Measurements from ENCODE around the gene RAMACL. TPM values are rescaled to one million over a fixed set of nuclear protein-coding genes. Genes with fewer than 3 reads are reported as not detected.

RAMACL gene
- total RNA-seq, 1 donor from 2014 or later, result 6.6 TPM

DNA sequence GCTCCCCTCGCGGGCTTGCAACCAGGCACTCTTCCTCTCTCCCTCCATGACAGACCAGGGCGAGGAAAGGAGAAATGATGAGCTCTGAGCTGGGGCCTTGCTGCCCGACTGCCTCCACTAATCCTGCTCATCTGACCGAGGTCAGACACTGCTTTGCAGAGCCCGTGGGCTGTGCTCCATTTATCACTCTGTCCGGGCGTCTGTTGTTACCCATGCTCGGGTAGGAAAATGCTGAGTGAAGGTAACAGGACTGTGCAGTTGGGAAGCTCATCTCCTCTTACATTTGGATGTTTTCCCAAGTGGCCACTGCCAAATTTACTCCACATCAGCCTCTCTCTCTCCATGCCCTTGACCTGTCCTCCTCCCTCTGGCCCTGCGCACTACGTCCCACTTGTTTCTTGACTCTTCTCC lies 26.0 kb upstream of the RAMACL start:
- TF ChIP-seq, protein P1, sequence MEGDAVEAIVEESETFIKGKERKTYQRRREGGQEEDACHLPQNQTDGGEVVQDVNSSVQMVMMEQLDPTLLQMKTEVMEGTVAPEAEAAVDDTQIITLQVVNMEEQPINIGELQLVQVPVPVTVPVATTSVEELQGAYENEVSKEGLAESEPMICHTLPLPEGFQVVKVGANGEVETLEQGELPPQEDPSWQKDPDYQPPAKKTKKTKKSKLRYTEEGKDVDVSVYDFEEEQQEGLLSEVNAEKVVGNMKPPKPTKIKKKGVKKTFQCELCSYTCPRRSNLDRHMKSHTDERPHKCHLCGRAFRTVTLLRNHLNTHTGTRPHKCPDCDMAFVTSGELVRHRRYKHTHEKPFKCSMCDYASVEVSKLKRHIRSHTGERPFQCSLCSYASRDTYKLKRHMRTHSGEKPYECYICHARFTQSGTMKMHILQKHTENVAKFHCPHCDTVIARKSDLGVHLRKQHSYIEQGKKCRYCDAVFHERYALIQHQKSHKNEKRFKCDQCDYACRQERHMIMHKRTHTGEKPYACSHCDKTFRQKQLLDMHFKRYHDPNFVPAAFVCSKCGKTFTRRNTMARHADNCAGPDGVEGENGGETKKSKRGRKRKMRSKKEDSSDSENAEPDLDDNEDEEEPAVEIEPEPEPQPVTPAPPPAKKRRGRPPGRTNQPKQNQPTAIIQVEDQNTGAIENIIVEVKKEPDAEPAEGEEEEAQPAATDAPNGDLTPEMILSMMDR (IDR thresholded peaks at IDR 0.05), result no peak
- Histone ChIP-seq H3K36me3 (peaks cover 2% of the 10 kb centered on the region), H3K4me3 (no peak overlapping the region), H3K9me3 (no peaks in the 10 kb centered on the region), H3K27me3 (ENCODE audit: low read depth) (no peaks in the 10 kb centered on the region), H3K27ac (peak overlapping the region; percentile 14), H3K4me1 (peaks cover 63% of the 10 kb centered on the region)
- intact Hi-C loops (cut with DNase I), result no loop called here
- DNase-seq (no peak), ATAC-seq (no peak)

- H3K4me3 ChIP-seq, result no peak overlapping the region
- H3K36me3 ChIP-seq, result no peaks in the 10 kb centered on the region
- H3K4me1 ChIP-seq, result peaks cover 57% of the 10 kb centered on the region
- ATAC-seq, result no peak
- H3K9me3 ChIP-seq, result no peaks in the 10 kb centered on the region
- DNase-seq, result no peak
- no peaks in the 10 kb centered on the region for H3K27me3 ChIP-seq (ENCODE audit: low read depth)
- TF ChIP-seq, protein P1 (IDR thresholded peaks at IDR 0.05), result no peak
- intact Hi-C loops (cut with DNase I), result no loop called here
- H3K27ac ChIP-seq, result no peak overlapping the region
These were observed 25.2 kb upstream of the RAMACL start for GRCh38 chr6:166611631-166612030.

GRCh38 chr6:166610069-166610468 lies 23.6 kb upstream of the RAMACL start:
- ATAC-seq, result no peak
- Histone ChIP-seq H3K9me3 (no peaks in the 10 kb centered on the region), H3K36me3 (no peaks in the 10 kb centered on the region), H3K4me3 (no peak overlapping the region), H3K27me3 (ENCODE audit: low read depth) (no peaks in the 10 kb centered on the region), H3K4me1 (peaks cover 43% of the 10 kb centered on the region), H3K27ac (no peak overlapping the region)
- no peak for DNase-seq
- intact Hi-C loops (cut with DNase I), result no loop called here
- TF ChIP-seq, protein P1 (IDR thresholded peaks at IDR 0.05), result no peak

DNA sequence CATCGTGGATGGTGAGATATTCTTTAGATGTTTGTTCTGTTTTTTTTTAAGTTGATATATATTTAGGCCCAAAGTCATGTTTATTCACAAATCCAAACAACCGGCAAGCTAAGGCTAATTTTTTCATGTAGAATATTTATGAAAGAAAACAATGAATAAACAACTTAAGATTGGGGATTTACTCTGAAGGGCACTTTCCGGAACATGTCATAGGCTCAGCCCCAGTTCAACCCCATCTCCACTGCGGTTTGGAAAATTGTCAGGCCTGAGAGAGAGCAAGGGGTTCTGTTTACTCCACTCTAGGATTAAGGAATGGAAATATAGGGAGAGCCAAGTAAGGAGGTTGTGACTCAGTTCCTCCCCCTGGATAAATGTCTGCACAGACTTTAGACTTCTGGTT lies 22.3 kb upstream of the RAMACL start:
- intact Hi-C loops (cut with DNase I), result no loop called here
- Histone ChIP-seq H3K27ac (no peak overlapping the region), H3K4me1 (peaks cover 31% of the 10 kb centered on the region), H3K36me3 (no peaks in the 10 kb centered on the region), H3K4me3 (no peak overlapping the region), H3K9me3 (no peaks in the 10 kb centered on the region), H3K27me3 (ENCODE audit: low read depth) (no peaks in the 10 kb centered on the region)
- DNase-seq, result no peak
- no peak for ATAC-seq
- TF ChIP-seq, protein P1 (IDR thresholded peaks at IDR 0.05), result no peak

DNA sequence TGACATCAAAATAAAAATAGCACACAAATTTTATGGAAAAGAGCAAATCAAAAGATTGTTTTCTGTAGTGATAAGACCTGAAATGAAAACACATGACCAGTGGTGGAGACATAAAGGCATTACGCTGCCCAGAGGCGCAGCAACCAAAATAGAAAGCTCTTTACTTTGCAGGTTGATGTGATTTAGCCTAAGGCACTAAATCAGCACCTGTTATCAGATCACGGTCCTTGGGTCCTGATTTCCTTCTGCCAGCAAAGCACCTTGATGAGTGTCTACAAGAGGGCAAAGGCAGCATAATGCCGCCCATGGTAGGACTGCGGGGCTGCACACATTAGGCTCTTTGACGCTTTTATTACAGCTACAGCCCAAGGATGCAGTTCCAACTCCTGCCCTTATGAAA lies 19.3 kb upstream of the RAMACL start:
- TF ChIP-seq, protein P1 (IDR thresholded peaks at IDR 0.05), result no peak
- Histone ChIP-seq H3K4me1 (peaks cover 13% of the 10 kb centered on the region), H3K4me3 (no peak overlapping the region), H3K36me3 (no peaks in the 10 kb centered on the region), H3K9me3 (no peaks in the 10 kb centered on the region), H3K27ac (no peak overlapping the region), H3K27me3 (ENCODE audit: low read depth) (no peaks in the 10 kb centered on the region)
- ATAC-seq, result no peak
- intact Hi-C loops (cut with DNase I), result no loop called here
- DNase-seq, result no peak

DNA sequence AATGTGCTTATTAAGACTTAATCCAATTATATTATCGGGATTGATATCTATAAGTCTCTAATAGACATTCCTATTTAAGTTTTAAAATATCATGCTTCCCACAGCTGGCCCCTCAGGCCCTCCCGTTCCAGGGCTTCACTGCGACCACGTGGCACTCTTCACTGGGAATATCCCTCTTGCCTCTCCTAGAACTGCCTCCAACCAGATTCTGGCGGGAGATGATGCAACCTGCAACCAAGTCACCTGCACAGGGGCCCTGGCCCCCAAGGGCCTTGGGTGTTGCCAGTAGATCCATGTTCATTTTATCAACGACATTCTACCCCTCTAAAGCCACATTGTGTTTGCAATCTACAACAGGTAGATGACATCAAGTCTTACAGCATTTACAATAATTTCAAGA lies 18.4 kb upstream of the RAMACL start:
- TF ChIP-seq, protein P1 (IDR thresholded peaks at IDR 0.05), result no peak
- Histone ChIP-seq H3K36me3 (no peaks in the 10 kb centered on the region), H3K4me1 (peaks cover 13% of the 10 kb centered on the region), H3K4me3 (no peak overlapping the region), H3K27ac (no peak overlapping the region), H3K27me3 (ENCODE audit: low read depth) (no peaks in the 10 kb centered on the region), H3K9me3 (no peaks in the 10 kb centered on the region)
- no peak for DNase-seq
- no peak for ATAC-seq
- intact Hi-C loops (cut with DNase I), result no loop called here
